H9 (cell line): ENCODE results near the gene BMP8A. TPM values are rescaled to one million over a fixed set of nuclear protein-coding genes. Genes with fewer than 3 reads are reported as not detected.

Experiments
- DNase-seq: peaks from one replicate; pipeline ENCODE4 v3.0.0-alpha.2; 2017
- H2AFZ ChIP-seq: one replicate; pipeline ENCODE4 v1.6.1; 2013; ENCODE audit warnings: mild to moderate bottlenecking, low read length, control low read depth, moderate library complexity
- H2AK5ac ChIP-seq: 2 replicates; pipeline ENCODE4 v1.6.1; 2013; ENCODE audit warnings: low read length, control low read depth, mixed read lengths; ENCODE audit not compliant: insufficient read length
- H2BK120ac ChIP-seq: one replicate; pipeline ENCODE4 v1.6.1; 2013; ENCODE audit warnings: low read depth, mild to moderate bottlenecking, low read length, control low read depth, inconsistent platforms; ENCODE audit not compliant: poor library complexity, severe bottlenecking
- H2BK12ac ChIP-seq: 2 replicates; pipeline ENCODE4 v1.6.1; 2013; ENCODE audit warnings: low read length, control low read depth, mixed read lengths, low read depth; ENCODE audit not compliant: insufficient read length
- H2BK15ac ChIP-seq: 2 replicates; pipeline ENCODE4 v1.6.1; 2013; ENCODE audit warnings: low read depth, low read length, control low read depth
- H2BK20ac ChIP-seq: one replicate; pipeline ENCODE4 v1.6.1; 2013; ENCODE audit warnings: low read depth, mild to moderate bottlenecking, low read length, control low read depth, inconsistent platforms; ENCODE audit not compliant: poor library complexity, severe bottlenecking
- H2BK5ac ChIP-seq: 2 replicates; pipeline ENCODE4 v1.6.1; 2013; ENCODE audit warnings: low read length, control low read depth, mixed read lengths; ENCODE audit not compliant: insufficient read length
- H3K14ac ChIP-seq: 2 replicates; pipeline ENCODE4 v1.6.1; 2013; ENCODE audit warnings: low read length, control low read depth; ENCODE audit not compliant: insufficient read depth
- H3K18ac ChIP-seq: 2 replicates; pipeline ENCODE4 v1.6.1; 2013; ENCODE audit warnings: low read depth, mild to moderate bottlenecking, mixed read lengths, low read length, control low read depth; ENCODE audit not compliant: insufficient read length
- H3K23ac ChIP-seq: 2 replicates; pipeline ENCODE4 v1.6.1; 2013; ENCODE audit warnings: low read length, control low read depth, mixed read lengths, low read depth; ENCODE audit not compliant: insufficient read length
- H3K23me2 ChIP-seq: 2 replicates; pipeline ENCODE4 v1.6.1; 2013; ENCODE audit warnings: low read depth, mild to moderate bottlenecking, mixed read lengths, low read length, control low read depth; ENCODE audit not compliant: insufficient read length, poor library complexity, severe bottlenecking
- H3K27ac ChIP-seq: 2 replicates; pipeline ENCODE4 v1.5.1; 2013; ENCODE audit warnings: low read length, control low read depth, mixed read lengths, low read depth; ENCODE audit not compliant: insufficient read length
- H3K27me3 ChIP-seq: 2 replicates; pipeline ENCODE4 v1.6.1; 2013; ENCODE audit warnings: low read length, control low read depth, inconsistent platforms; ENCODE audit not compliant: insufficient read depth
- H3K4ac ChIP-seq: 2 replicates; pipeline ENCODE4 v1.6.1; 2013; ENCODE audit warnings: low read depth, mild to moderate bottlenecking, control low read depth, inconsistent platforms, low read length, moderate library complexity
- H3K4me1 ChIP-seq: 2 replicates; pipeline ENCODE4 v1.6.1; 2013; ENCODE audit warnings: low read length, control low read depth, inconsistent platforms; ENCODE audit not compliant: insufficient read depth
- H3K4me2 ChIP-seq: 2 replicates; pipeline ENCODE4 v1.6.1; 2013; ENCODE audit warnings: low read length, control low read depth, mixed read lengths; ENCODE audit not compliant: insufficient read length, insufficient read depth
- H3K56ac ChIP-seq: 2 replicates; pipeline ENCODE4 v1.6.1; 2013; ENCODE audit warnings: low read depth, mild to moderate bottlenecking, mixed read lengths, low read length, control low read depth; ENCODE audit not compliant: insufficient read length
- H3K79me1 ChIP-seq: 2 replicates; pipeline ENCODE4 v1.6.1; 2013; ENCODE audit warnings: low read depth, mild to moderate bottlenecking, moderate library complexity, low read length, control low read depth, inconsistent platforms; ENCODE audit not compliant: insufficient read depth, poor library complexity, severe bottlenecking
- H3K79me2 ChIP-seq: 2 replicates; pipeline ENCODE4 v1.6.1; 2013; ENCODE audit warnings: low read length, control low read depth, inconsistent platforms; ENCODE audit not compliant: insufficient read depth
- H3K9ac ChIP-seq: 2 replicates; pipeline ENCODE4 v1.6.1; 2013; ENCODE audit warnings: low read length, control low read depth, mixed read lengths; ENCODE audit not compliant: insufficient read length; ENCODE audit errors: extremely low read depth
- H3K9me3 ChIP-seq: one replicate; pipeline ENCODE4 v1.6.1; 2013; ENCODE audit warnings: low read depth, low read length, inconsistent platforms; ENCODE audit not compliant: control insufficient read depth
- H3T11ph ChIP-seq: one replicate; pipeline ENCODE4 v1.6.1; 2013; ENCODE audit warnings: mild to moderate bottlenecking, low read length, control low read depth, inconsistent platforms
- H4K20me1 ChIP-seq: one replicate; pipeline ENCODE4 v1.6.1; 2013; ENCODE audit not compliant: control insufficient read depth, insufficient read length, insufficient read depth
- H4K5ac ChIP-seq: 2 replicates; pipeline ENCODE4 v1.6.1; 2013; ENCODE audit warnings: low read depth, mild to moderate bottlenecking, mixed read lengths, low read length, control low read depth; ENCODE audit not compliant: insufficient read length
- H4K8ac ChIP-seq: replicated peaks from 2 replicates; pipeline ENCODE4 v1.6.1; 2013; ENCODE audit warnings: low read length, control low read depth, mixed read lengths, low read depth; ENCODE audit not compliant: insufficient read length
- H4K91ac ChIP-seq: 2 replicates; pipeline ENCODE4 v1.6.1; 2013; ENCODE audit warnings: low read depth, mild to moderate bottlenecking, moderate library complexity, mixed read lengths, low read length, control low read depth; ENCODE audit not compliant: insufficient read length
- H3K27ac Mint-ChIP-seq, 3 experiments: 2 replicates in 2 of 3; 3 replicates in 1 of 3; pipeline ENCODE4 v1.8.0; 2020 to 2021; ENCODE audit warnings: mixed read lengths in 3 of 3, mild to moderate bottlenecking in 1 of 3, moderate library complexity in 1 of 3
- H3K27me3 Mint-ChIP-seq: 2 replicates; pipeline ENCODE4 v1.8.0; 2021; ENCODE audit warnings: low read depth, mild to moderate bottlenecking, moderate library complexity, mixed read lengths
- H3K36me3 Mint-ChIP-seq, 3 experiments: 2 replicates in 2 of 3; 3 replicates in 1 of 3; pipeline ENCODE4 v1.8.0; 2020 to 2021; ENCODE audit warnings: low read depth in 3 of 3, mixed read lengths in 3 of 3; ENCODE audit not compliant: insufficient read depth in 1 of 3
- H3K4me1 Mint-ChIP-seq, 2 experiments: 2 replicates each; pipeline ENCODE4 v1.8.0; 2020; ENCODE audit warnings: mixed read lengths in 2 of 2
- H3K4me3 Mint-ChIP-seq, 2 experiments: 2 replicates in 1 of 2; 3 replicates in 1 of 2; pipeline ENCODE4 v1.8.0; 2020 to 2021; ENCODE audit warnings: mild to moderate bottlenecking in 2 of 2, mixed read lengths in 2 of 2, moderate library complexity in 1 of 2
- H3K9me3 Mint-ChIP-seq, 2 experiments: 2 replicates in 1 of 2; 3 replicates in 1 of 2; pipeline ENCODE4 v1.8.0; 2020; ENCODE audit warnings: mild to moderate bottlenecking in 2 of 2, mixed read lengths in 2 of 2, moderate library complexity in 1 of 2
- WGBS: extraction: QIAGEN DNeasy Blood & Tissue Kit; methylation state at CpG from one replicate; pipeline ENCODE4 v1.1.7; 2013; ENCODE audit warnings: missing lambda C conversion rate, low lambda C conversion rate, mixed read lengths; ENCODE audit not compliant: insufficient read length; ENCODE audit errors: extremely low coverage; 5-methylcytosine and 5-hydroxymethylcytosine counted together
- total RNA-seq: library from RNA; stranded (reverse); gene quantifications from 2 replicates; pipeline ENCODE4 v1.2.1, GENCODE V29; 2021
- TF ChIP-seq, protein P1 (sequence below): fragments of 200-600 bp; sonication (generic); conservative IDR thresholded peaks from 3 replicates; pipeline ENCODE4 v1.8.0; 2021; ENCODE audit warnings: antibody characterized with exemption, mild to moderate bottlenecking

Gene BMP8A
- total RNA-seq, 1 experiment from 2014 or later, result 0.52 TPM

DNA sequence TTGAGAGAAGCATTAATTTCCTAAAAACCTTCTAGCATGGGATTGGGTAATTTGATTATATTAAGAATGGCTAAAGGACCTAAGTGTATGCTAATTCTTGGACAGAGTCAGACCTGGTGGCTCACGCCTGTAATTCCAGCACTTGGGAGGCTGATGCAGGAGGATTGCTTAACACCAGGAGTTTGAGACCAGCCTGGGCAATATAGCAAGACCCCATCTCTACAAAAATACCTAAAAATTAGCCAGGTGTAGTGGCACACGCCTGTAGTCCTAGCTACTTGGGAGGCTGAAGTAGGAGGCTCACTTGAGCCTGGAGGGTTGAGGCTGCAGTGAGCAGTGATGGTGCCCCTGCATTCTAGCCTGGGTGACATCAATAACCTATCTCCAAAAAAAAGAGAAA, 45.9 kb upstream of the BMP8A start:
- H2AFZ ChIP-seq, result no peak overlapping the region
- no peak overlapping the region for H4K5ac ChIP-seq
- H3K4me3 Mint-ChIP-seq, result no peak overlapping the region
- H3K14ac ChIP-seq, result no peak overlapping the region
- H3K79me2 ChIP-seq, result no peaks in the 10 kb centered on the region
- TF ChIP-seq, protein P1, sequence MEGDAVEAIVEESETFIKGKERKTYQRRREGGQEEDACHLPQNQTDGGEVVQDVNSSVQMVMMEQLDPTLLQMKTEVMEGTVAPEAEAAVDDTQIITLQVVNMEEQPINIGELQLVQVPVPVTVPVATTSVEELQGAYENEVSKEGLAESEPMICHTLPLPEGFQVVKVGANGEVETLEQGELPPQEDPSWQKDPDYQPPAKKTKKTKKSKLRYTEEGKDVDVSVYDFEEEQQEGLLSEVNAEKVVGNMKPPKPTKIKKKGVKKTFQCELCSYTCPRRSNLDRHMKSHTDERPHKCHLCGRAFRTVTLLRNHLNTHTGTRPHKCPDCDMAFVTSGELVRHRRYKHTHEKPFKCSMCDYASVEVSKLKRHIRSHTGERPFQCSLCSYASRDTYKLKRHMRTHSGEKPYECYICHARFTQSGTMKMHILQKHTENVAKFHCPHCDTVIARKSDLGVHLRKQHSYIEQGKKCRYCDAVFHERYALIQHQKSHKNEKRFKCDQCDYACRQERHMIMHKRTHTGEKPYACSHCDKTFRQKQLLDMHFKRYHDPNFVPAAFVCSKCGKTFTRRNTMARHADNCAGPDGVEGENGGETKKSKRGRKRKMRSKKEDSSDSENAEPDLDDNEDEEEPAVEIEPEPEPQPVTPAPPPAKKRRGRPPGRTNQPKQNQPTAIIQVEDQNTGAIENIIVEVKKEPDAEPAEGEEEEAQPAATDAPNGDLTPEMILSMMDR, result no peak
- no CpG with 5 or more reads among the region's 2 CpGs for WGBS
- H3K9me3 Mint-ChIP-seq, result no peaks in the 10 kb centered on the region
- no peak overlapping the region for H3K27ac Mint-ChIP-seq
- no peak overlapping the region for H3K9ac ChIP-seq
- H3K9me3 ChIP-seq, result no peaks in the 10 kb centered on the region
- DNase-seq, result no peak
- no peaks in the 10 kb centered on the region for H3K4me1 ChIP-seq
- no peak overlapping the region for H3K4ac ChIP-seq
- H4K20me1 ChIP-seq, result no peaks in the 10 kb centered on the region
- no peaks in the 10 kb centered on the region for H3K27me3 ChIP-seq
- no peaks in the 10 kb centered on the region for H3K79me1 ChIP-seq
- H2BK12ac ChIP-seq, result no peak overlapping the region
- no peaks in the 10 kb centered on the region for H3K23me2 ChIP-seq
- H4K8ac ChIP-seq, result no peak overlapping the region
- H2BK120ac ChIP-seq, result no peak overlapping the region
- no peak overlapping the region for H3K27ac ChIP-seq
- H3K56ac ChIP-seq, result no peak overlapping the region
- H2BK15ac ChIP-seq, result no peak overlapping the region
- no peak overlapping the region for H2BK20ac ChIP-seq
- H3K4me2 ChIP-seq, result no peak overlapping the region
- peaks cover 62 to 89% (median 88%) of the 10 kb centered on the region in 3 experiments for H3K36me3 Mint-ChIP-seq
- H3T11ph ChIP-seq, result no peak overlapping the region
- H3K18ac ChIP-seq, result no peak overlapping the region
- H3K4me1 Mint-ChIP-seq, result no peaks in the 10 kb centered on the region
- H4K91ac ChIP-seq, result no peak overlapping the region
- no peak overlapping the region for H2AK5ac ChIP-seq
- H2BK5ac ChIP-seq, result no peak overlapping the region
- no peak overlapping the region for H3K23ac ChIP-seq
- no peaks in the 10 kb centered on the region; the same call in 1 of the 2 replicates for H3K27me3 Mint-ChIP-seq
